GOT3 (cell line): Measurements from ENCODE around the gene GREB1L.

Experiments used
- DNase-seq: peaks from one replicate; lab custom pipeline; 2025; ENCODE audit warnings: mixed read lengths; lab: John Stamatoyannopoulos, UW

The GREB1L gene

DNA sequence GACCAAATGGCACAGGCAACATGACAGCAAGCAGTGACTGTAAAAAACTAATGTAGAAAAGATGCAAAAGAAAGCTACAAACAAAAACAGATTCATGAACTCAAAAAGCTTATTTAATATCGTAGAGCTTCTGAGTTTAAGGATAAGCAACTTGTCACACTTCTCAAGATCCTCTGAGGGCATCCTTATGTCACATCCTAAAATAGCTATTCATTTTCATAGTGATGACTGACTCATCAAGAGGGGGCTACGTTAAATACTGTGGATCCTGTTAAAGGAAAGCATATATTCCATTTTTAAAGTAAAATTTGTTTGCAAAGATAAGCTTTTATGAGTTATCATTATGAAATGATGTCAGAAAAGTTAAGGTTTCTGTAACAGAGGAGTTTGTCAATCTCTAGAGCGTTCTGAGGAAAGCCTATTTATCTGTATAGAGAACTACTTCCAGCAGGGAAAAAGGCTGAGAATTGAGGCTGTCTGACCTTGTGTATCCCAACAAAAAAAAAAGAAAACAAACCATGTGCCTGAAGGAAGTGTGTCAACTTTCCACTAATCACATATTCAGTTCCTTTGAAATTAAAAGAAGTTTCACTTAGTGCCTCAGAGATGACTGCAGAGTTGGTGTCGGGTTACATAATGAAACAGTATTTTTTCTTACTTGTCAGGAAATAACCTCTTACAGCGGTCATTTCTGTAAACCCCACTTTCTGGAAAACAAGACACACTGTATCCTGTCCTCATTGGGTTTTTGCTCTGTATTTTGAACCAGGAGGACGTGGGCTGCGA lies 243.0 kb downstream of the GREB1L start:
- DNase-seq: no peak

DNA sequence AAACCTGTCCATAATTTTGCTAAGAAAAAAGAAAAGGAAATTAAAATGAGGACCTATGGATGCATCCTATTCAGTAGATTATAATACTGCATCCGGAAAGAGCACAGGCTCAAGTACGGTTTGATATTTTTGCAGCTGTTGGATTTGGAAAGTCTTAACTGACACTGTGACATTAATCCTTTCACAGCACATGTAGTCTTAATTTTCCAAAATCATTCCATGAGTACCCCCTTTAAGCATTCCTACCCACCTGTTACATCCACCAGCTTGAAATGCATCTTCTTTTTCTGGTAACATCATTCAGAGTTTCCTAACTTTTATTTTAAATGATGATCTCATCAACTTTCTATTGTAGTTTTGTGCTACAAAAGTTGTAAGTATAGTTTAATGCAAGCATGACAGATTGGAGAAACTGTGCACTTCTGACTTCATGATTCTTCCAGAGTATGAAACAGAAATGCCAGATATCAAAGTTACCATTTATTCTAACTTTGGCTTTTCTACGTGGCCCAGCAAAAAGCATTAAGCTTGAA lies 244.9 kb downstream of the GREB1L start:
- no peak for DNase-seq

DNA sequence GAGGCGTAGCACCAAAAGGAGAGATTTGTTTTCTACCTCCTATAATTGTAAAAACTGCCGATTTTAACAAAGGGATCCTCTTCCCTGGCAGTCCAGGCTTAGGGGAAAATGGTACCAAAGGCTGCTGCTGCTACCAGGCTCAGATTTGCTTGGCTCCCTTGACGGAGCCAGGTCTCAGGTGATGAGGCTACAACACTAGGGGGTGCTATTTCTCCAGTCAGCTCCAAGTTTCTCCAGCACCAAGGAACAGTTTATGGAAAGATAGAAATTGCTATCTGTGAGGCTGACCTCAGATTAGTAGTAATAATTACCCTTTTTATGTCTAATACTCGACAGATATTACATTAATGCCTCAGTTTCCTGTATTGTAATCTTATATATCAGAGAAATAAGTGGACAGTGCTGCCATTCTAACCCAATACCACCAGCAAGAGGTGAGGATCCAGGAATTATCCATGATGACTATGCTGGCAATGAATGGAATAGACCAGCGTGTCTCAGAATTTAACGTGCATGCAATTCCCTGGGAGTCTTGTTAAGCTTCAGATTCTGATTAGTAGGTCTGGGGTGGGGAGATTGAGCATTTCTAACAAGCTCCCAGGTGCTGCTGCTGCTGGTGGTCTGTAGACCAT lies 247.2 kb downstream of the GREB1L start:
- no peak for DNase-seq

DNA sequence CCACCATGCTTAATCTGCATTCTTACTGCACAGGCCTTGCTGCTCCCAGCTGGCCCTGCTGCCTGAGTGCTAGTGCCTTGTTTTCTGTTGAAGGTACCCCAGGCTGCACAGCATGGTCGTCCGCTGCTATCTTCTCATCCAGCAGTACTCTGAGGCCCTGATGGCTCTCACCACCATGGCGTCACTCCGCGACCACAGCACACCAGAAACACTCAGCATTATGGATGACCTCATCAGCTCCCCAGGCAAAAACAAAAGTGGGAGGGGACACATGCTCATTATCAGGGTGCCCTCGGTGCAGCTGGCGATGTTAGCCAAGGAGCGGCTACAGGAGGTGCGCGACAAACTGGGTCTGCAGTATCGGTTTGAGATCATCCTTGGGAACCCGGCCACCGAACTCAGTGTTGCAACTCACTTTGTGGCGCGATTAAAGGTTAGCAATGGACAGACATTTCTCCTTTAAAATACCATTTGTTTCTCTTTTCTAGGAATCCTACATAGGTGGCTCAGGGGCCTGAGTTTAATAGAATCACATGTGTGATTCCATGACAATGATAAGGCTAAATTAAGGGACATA lies 248.0 kb downstream of the GREB1L start:
- no peak for DNase-seq

DNA sequence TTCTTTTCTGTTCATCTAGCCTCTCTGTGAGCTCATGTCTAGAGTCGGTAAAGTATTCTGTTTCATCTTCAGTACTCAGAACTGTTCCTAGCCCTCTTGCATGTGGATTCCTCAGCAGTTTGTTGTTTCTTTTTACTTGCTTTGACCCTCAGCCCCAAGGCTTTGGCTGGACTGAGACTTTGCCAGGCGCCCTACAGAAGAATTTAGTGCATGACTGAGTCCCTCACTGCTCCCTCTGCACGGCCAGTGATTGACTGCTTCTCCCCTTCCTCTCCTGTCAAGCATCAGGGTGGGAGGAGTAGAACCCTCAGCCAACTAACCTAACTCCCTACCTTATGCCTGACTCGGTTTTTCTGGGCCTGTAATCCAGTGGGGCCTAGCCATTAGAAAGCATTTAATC lies 248.7 kb downstream of the GREB1L start:
- no peak for DNase-seq

DNA sequence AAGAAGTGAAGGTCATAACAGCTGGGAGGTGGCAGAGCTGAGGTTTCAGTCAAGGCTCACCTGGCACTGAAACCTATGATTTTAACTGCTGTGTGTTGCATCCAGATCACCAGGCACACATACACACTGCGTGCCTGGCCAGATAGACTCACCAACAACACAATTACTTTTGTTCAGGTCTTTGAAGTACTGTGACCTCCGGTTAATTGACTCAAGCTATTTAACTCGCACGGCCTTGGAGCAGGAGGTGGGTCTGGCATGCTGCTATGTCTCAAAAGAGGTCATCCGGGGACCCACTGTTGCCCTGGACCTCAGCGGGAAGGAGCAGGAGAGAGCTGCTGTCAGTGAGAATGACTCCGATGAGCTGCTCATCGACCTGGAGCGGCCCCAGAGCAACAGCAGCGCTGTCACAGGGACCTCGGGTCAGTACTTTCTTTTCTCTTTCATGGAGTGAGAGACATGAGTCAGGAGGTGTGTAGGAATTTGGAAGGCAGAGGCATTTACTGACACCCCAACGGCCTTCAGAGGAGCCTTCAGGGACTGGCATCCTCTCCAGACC lies 254.3 kb downstream of the GREB1L start:
- DNase-seq: no peak

DNA sequence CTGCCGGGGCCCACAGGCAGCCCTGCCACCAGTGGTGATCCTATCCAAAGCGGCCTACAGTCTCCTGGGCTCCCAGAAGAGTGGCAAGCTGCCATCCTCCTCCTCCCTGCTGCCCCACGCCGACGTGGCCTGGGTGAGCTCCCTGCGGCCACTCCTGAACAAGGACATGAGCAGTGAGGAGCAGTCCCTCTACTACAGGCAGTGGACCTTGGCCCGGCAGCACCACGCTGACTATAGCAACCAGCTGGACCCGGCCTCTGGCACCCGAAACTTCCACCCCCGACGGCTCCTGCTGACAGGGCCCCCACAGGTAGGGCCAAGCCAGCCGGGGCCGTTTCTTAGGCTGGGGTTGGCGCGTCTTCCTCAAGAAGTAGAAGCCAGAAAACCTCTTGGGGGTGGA lies 258.0 kb downstream of the GREB1L start:
- no peak for DNase-seq

DNA sequence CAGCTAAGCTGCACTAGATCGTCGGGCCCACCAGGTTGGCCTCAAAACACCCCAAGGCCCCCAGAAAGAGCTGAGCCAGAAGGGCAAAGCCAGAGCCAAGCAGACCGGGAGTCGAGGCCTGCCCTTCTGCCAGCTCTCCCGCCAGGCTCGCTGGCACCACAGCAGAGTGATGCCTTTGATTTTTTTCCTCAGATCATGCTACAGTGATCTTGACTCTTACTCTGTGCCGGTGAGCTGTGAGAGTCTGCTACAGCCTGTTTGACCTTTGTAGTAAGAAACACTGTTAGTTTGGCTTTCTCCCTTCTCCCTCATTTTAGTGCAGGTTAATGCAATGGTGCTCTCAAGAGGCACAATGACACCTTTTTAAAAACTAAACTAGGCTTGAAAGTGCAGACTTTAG lies 260.6 kb downstream of the GREB1L start:
- DNase-seq: no peak

DNA sequence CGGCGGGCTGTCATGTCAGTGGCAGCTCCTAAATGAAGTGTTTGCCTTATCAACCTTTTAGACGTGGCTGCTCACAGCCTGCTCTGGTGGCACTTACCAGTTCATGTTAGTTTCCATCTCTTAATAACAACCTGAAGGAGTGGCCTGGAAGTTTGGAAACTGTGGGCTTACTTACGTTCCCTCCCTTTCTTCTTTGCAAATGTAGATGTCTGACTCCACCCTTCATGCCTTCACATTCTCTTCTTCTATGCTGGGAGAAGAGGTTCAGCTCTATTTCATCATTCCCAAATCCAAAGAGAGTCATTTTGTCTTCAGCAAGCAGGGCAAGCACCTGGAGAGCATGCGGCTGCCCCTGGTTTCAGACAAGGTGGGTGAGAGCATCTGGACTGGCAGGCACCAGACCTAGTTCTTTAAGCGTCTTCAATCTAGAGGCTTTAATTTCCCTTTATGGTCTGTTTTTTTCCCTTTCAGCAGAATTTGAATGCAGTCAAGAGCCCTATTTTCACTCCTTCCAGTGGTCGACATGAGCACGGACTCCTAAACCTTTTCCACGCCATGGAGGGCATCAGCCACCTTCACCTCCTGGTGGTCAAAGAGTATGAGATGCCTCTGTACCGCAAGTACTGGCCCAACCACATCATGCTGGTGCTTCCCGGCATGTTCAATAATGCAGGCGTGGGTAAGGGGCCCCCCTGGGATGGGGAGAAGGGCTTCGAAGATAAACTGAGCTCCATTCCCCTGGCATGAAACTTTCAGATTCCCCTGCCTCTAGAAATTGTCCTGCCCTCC lies 266.1 kb downstream of the GREB1L start:
- no peak for DNase-seq

DNA sequence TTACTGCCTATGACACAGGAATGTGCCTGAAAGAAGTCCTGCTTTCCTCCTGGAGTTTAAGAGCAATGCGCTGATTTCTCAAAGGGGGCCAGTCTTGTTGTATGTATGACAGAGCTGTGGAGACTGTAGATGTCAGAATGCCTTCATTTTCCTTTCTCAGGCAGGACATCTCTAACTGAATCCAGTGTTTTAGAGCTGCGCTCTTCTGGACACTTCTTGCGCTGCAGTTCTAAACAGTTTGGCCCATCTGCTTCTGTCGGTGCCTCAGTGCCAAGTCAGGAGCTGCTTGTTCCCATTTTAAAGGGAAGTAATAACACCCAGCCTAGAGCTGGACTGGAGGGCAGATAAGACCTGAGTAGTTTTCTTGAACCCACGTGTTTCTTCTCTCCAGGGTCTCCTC lies 267.0 kb downstream of the GREB1L start:
- DNase-seq: no peak

DNA sequence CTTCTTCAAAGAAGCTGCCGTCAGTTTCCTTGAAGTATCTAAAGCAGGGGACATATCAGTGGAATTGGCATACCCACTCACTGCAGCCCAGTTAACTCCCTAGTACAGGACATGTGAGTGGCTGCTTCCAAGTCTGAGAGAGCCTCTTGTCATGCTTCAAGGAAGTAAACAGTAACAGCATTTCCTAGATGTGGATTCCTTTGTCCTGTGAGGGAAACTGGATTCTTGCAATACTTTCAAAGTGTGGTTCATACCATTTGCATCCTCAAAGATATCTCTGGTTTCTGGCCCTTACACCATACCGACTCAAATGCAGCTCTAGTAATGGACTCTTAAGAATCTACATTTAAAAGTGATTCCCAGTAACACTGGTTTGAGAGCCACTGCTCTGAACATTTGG lies 271.3 kb downstream of the GREB1L start:
- no peak for DNase-seq

DNA sequence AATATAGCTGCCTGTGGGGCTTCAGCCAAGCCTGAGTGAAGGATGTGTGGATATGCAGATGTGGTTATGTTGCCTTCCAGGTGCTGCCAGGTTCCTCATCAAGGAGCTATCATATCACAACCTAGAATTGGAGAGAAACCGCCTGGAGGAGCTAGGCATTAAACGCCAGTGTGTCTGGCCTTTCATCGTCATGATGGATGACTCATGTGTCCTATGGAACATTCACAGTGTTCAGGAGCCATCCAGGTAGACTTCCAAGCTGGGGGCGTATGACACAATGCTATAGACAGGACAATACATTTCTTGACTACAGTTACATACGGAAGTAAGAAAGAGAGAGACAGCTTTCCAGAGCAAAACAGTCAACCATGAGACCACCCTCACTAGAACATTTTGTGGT lies 271.7 kb downstream of the GREB1L start:
- DNase-seq: no peak

DNA sequence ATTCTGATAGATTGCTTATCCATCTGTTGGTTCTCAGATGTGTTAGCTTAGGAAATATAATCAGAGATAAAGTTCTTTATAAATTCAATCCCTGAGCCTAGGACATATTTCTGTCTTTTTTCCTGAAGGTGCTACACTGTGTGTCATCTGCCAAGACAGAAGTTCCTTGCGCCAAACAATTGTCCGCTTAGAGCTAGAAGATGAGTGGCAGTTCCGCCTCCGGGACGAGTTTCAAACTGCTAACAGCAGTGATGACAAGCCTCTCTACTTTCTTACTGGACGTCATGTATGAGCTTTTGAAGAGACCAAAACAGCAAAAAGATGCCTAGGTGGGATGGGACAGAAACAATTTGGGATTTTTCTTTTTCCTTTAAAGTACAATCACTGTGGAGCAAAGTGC lies 280.5 kb downstream of the GREB1L start:
- DNase-seq: no peak

DNA sequence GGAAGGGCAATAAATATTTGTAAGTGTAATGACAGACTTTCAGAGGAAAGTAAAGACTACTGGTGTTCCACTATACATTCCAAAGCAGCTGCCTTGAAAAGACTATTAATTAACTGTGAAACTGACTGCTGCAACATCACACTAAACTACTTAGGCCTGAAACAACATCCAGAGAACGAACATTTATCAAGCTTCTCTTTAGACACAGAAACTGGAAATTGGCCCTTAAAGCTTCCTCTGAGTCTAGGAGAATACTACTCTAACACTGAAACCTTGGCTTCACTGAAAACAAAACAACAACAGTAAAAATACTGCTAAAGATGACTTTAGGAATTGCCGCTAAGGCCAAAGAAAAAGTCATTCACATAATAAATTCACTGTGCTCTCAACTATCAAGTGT lies 283.9 kb downstream of the GREB1L start:
- no peak for DNase-seq

DNA sequence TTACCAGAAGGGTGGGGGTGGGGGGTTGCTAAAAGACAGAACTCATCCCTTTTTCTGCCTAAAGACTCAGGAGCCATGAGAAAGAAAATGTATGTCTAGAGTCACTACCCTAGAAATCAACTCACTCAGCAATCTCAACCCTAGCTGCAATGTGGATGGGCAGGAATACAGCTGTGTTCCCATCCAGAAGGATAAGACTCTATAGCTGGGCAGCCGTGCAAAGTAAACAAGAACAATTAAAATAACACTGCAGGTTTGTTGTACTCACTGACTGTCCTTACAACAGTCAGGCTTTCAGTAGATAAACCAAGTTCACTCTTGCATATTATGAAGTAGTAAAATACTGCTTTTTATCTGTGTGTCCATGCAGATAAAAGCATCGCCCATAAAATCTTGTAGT lies 284.4 kb downstream of the GREB1L start:
- no peak for DNase-seq

DNA sequence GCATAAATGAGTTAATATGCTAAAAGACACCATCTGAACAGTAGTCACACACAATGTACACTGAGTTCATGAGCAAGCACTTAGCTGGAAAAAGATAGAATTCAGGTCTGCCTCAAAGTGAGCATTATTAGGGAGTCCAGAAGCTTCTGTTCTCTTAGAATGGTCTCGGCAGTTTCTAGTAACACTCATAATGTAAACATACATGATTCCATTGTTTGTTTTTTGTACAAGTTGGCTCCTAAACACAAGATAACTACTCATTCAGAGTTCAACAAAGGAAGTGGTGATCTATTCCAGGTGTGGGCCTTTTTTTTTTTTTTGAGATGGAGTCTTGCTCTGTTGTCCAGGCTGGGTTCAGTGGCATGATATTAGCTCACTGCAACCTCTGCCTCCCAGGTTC lies 292.3 kb downstream of the GREB1L start:
- no peak for DNase-seq

DNA sequence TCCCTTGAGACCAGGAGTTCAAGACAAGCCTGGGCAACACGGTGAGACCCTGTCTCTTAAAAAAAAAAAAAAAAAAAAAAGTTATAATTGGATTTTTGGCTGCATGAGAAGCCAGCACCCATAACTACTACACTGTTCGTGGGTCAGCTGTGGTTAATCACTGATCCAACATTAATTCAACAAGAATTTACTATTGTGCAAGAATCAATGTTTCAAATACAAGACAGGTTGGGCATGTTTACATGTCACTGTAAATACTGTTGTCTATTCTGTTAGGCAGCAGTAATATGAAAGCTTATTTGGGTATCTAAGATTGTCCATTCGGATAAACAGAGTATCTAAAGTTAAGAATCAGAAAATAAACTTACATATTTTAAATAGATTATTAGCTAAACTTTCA lies 296.2 kb downstream of the GREB1L start:
- DNase-seq: no peak

DNA sequence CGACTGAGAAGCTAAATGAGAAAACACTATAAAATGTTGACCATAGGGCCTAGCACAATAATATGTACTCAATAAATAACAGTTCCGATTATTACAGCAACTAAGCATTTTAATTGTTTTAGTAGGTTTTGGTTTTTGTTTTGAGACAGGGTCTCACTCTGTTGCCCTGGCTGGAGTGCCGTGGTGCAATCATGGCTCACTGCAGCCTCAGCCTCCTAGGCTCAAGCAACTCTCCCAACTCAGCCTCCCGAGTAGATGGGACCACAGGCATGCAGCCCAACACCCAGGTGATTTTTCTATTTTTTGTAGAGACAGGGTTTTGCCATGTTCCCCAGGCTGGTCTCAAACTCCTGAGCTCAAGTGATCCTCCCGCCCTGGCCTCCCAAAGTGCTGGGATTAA lies 304.4 kb downstream of the GREB1L start:
- DNase-seq: no peak

DNA sequence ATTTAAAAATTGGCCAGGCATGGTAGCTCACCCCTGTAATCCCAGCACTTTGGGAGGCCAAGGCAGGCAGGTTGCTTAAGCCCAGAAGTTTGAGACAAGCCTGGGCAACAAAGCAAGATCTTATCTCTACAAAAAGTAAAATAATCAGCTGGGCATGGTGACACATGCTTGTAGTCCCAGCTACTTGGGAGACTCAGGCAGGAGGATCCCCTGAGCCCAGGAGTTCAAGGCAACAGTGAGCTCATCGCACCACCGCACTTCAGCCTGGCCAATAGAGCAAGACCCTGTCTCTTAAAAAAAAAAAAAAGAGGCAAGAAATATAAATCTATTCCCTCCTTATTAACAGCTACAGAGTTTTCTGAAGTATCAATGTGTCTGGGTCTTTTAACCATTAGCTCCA lies 306.6 kb downstream of the GREB1L start:
- DNase-seq: no peak

DNA sequence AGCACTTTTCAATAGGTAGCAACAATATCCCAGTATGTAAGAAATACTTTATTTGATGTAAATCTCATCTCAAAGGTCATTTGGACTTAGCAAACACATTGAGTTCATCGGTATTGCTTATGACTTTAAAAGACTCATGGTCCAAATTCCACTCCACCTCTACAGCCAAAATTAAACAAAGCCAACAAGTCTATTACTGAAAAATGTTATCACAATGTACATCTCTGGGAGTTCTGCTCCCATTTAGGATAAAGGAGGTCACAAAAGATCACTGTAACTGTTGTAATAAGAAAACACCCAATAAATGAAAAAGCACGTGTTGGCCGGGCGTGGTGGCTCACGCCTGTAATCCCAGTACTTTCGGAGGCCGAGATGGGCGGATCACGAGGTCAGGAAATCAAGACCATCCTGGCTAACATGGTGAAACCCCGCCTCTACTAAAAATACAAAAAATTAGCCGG lies 308.5 kb downstream of the GREB1L start:
- no peak for DNase-seq

DNA sequence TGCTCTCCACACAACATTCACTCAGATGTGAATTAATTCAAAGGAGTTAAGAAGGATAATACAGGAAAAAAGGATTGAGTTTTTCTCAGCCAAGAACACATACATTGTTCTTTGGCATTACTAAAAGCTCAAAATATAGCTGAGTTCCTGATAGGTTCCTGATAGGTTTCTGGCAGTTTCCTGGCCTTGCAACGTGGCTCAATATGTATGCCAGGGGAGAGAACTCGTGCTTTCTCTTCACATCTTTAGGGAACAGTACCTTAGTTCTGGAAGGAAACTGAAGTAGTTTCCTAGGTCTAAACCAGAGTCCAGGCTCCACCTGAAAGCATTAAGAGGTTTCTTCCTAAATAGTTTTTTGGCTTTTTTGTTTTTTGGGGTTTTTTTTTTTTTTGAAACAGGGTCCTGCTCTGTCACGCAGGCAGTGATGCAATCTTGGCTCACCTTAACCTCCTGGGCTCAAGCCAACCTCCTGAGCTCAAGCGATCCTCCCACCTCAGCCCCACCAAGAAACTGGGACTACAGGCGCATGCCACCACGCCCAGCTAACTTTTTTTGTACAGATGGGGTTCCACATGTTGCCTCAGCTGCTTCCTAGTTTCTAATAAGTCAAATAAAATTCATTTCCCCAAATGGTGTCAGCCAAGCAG lies 315.7 kb downstream of the GREB1L start:
- DNase-seq: no peak

DNA sequence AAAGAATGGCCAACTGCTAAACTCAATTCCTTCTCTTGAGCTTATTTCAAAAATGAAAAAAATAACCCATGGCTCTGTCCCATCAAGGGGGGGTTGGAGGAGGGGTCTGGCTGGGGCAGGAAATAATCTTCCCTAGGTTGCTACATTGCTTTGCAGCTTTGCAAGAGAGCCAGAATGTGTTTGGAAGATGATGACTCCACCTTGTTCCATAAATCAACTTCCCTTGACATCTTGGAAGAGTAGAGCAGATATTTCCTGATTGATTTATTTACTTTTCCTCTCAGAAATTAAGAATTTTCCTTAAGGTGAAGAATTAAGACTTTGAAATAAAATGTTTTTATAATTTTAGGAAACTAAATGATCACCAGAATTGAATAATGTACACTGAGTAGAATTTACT lies 317.2 kb downstream of the GREB1L start:
- no peak for DNase-seq
